HAP-1 (cell line): ENCODE results near the gene CRYL1.

ENCODE experiments used
- DNase-seq, 2 experiments: peaks; one replicate each; pipeline ENCODE4 v3.0.0-alpha.2; 2016 to 2020; ENCODE audit warnings: low spot score in 2 of 2
- H3K27me3 ChIP-seq: fragments of 250-450 bp; sonication (Bioruptor Pico); 2 replicates; pipeline ENCODE4 v1.5.1; 2020; ENCODE audit warnings: low read depth, mild to moderate bottlenecking, moderate library complexity
- H3K36me3 ChIP-seq: fragments of 250-450 bp; sonication (Bioruptor Pico); replicated peaks from 2 replicates; pipeline ENCODE4 v1.5.1; 2020; ENCODE audit warnings: mild to moderate bottlenecking
- H3K4me1 ChIP-seq: fragments of 250-450 bp; sonication (Bioruptor Pico); 2 replicates; pipeline ENCODE4 v1.5.1; 2020; ENCODE audit warnings: mild to moderate bottlenecking
- H3K4me3 ChIP-seq: fragments of 250-450 bp; sonication (Bioruptor Pico); 2 replicates; pipeline ENCODE4 v1.5.1; 2020; ENCODE audit warnings: mild to moderate bottlenecking, moderate library complexity
- H3K9me3 ChIP-seq: fragments of 250-450 bp; sonication (Bioruptor Pico); 2 replicates; pipeline ENCODE4 v1.5.1; 2020; ENCODE audit warnings: mild to moderate bottlenecking, moderate library complexity
- in situ Hi-C: fragments of 300-500 bp; cut with MboI; formaldehyde crosslinking; loops from 3 replicates; pipeline ENCODE4 v1.14.3; 2020; ENCODE audit warnings: low sequenced_read_pairs, inconsistent platforms, mixed read lengths

The CRYL1 gene, protein sequence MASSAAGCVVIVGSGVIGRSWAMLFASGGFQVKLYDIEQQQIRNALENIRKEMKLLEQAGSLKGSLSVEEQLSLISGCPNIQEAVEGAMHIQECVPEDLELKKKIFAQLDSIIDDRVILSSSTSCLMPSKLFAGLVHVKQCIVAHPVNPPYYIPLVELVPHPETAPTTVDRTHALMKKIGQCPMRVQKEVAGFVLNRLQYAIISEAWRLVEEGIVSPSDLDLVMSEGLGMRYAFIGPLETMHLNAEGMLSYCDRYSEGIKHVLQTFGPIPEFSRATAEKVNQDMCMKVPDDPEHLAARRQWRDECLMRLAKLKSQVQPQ

DNA sequence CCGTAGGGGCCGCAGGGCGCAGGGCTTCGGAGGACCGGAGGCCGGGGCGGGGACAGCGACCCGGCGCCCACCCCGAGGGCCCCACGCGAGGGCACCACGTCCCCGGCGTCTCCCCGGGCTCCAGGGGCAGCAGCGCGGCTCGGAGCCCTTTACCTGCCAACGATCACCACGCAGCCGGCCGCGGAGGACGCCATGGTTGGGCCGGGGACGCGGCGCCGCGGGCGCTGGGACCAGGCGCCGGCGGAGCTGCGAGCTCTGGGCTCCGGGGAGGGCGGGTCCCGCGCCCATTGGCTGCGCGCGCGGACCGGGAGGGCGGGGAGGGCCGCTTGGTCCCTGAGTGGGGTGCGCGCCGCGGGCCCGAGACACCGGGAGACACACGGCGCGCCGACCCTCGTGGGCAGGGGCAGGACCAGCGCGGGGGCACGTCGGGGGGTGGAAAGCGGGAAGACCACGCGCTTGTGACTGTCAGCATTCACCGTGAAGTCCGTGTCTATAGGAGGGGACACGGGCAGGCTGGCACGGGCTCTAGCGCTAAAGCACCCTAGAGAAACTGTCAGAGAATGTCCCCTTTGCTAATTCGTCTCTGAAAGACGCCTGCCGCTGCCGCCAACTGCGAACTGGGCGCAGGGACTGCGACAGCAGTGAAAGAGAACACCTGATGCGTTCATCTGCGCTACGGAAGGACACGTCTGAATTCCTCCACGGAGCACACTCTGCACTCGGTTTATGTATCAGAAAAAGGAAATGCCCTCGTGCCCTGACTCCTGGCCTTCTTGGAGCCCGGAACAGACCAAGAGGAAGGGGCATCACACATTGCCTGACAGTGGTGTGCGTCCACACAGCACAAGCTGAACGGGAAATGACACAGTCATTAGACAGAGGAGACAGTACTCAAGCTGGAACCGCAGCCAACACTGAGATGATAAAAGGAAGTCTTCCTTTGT is at the start of gene CRYL1:
TSS of gene CRYL1 (minus strand) at position 257 of the 944 bp plus-strand sequence. CDS start at position 194, 63 bp downstream.
- H3K9me3 ChIP-seq: no peaks in the 10 kb centered on the region
- peak; percentile 47 to 73 for DNase-seq
- H3K4me3 ChIP-seq: peak within 1 kb of the TSS; percentile 50
- H3K4me1 ChIP-seq: peaks cover 7% of the 10 kb centered on the region
- H3K27me3 ChIP-seq: no peaks in the 10 kb centered on the region
- in situ Hi-C loops: no loop called here
- no peaks in the 10 kb centered on the region for H3K36me3 ChIP-seq

DNA sequence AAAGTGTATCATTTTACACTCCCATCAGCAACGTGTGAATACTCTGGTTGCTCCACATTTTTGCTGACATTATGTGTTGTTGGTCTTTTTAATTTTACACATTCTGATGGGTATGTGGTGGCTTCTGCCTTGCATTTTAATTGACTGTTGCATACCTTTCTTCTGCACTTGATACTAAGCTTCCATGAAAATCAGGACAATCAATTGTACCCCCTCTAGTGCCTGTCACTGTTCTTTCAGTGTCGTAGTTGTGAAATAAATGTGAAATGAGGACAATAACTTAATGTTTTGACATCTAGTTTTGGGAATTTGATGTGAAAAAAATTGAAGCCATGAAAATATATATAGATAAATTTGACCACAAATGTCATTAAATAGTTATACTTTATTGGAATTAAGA is 48.0 kb upstream of the CRYL1 start:
- Histone ChIP-seq H3K9me3 (0 out of 2 replicates have a peak, but pooled peaks cover 2% of the 10 kb centered on the region), H3K4me1 (no peaks in the 10 kb centered on the region), H3K4me3 (no peak overlapping the region), H3K36me3 (no peaks in the 10 kb centered on the region; the same call in 1 of the 2 replicates), H3K27me3 (no peaks in the 10 kb centered on the region)
- in situ Hi-C loops: no loop called here
- no peak for DNase-seq

DNA sequence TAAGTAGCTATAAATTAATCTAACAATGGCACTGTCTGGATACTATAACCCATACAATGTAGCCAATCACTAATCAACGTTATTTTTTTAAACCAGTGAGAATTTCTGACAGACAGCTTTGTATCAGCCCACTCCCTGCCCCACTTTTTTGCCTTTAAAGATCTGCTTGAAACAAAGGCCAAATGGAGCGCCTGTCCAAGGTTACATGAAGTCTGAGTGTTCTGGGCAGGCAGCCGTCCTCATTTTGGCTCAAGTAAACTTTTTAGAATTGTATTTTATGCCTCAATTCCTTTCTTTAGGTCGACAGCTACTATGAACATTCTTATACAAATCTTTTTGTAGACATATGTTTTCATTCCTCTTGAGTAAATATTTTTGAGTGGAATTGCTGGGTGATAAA is 47.5 kb upstream of the CRYL1 start:
- H3K9me3 ChIP-seq: 0 out of 2 replicates have a peak, but pooled peaks cover 2% of the 10 kb centered on the region
- no peaks in the 10 kb centered on the region; the same call in 1 of the 2 replicates for H3K36me3 ChIP-seq
- H3K4me3 ChIP-seq: no peak overlapping the region
- DNase-seq: no peak
- in situ Hi-C loops: no loop called here
- H3K27me3 ChIP-seq: no peaks in the 10 kb centered on the region
- H3K4me1 ChIP-seq: peaks cover 2% of the 10 kb centered on the region

DNA sequence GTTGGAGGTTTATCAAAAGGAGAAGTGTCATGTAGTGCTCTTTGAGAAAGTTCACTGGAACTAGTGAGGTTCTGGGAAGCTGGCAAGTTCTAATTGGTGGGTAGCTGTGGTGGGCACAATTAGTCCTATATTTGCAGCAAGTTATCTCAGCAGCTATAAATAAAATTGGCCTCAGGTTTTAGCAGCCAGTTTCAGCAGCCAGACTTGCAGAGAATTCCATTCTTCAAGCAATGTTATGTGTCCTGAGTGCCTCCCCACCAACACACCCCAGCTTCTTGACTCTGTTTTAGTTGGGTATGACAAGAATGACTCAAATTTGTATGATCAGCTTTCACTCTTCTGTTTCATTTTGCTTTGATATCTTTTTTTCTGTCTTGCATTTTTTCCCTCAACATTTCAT is 46.0 kb upstream of the CRYL1 start:
- in situ Hi-C loops: no loop called here
- no peak overlapping the region for H3K4me3 ChIP-seq
- H3K36me3 ChIP-seq: no peaks in the 10 kb centered on the region; the same call in 1 of the 2 replicates
- H3K27me3 ChIP-seq: no peaks in the 10 kb centered on the region
- no peaks in the 10 kb centered on the region for H3K9me3 ChIP-seq
- DNase-seq: no peak
- peaks cover 7% of the 10 kb centered on the region for H3K4me1 ChIP-seq

DNA sequence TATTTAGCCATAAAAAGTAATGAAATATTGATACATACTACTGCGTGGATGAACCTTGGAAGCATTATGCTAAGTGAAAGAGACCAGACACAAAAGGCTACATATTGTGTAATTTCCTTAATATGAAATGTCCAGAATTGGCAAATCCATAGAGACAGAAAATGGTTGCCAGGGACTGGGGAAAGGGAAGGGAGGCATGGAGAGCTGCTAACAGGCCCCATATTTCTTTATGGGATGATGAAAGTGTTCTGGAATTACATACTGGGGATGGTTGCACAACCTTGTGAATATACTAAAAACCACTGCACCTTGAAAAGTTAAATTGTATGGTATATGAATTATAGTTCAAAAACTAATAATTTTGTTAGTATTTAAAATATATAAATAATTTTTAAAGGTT is 44.9 kb upstream of the CRYL1 start:
- in situ Hi-C loops: no loop called here
- no peak for DNase-seq
- Histone ChIP-seq H3K36me3 (no peaks in the 10 kb centered on the region; the same call in 1 of the 2 replicates), H3K4me3 (no peak overlapping the region), H3K4me1 (peaks cover 12% of the 10 kb centered on the region), H3K27me3 (no peaks in the 10 kb centered on the region), H3K9me3 (peaks cover 5% of the 10 kb centered on the region; the same call in 1 of the 2 replicates)

DNA sequence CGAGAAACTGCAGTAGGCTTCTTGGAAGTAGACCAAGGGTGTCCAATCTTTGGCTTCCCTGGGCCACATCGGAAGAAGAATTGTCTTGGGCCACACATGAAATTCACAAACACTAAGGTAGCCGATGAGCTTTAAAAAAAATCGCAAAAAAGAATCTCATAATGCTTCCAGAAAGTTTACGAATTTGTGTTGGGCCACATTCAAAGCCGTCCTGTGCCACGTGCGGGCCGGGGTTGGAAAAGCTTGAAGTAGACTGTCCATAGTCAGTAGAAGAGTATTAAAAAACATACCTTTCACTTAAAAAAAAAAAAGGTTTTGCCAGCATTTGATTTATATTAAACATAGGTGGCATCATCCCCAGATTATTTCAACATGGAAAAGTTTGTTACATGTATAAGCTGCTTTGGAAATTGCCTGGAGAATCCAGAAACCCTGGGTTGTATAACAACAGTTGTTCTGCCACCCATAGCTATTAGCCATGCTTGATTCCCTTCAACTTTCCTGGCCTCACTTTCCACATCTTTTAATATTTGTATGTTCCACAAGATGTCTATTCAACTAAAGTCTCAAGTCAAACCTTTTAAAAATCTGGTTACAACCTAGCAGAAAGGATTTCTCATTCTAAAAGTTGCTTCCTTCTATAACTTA is 42.3 kb upstream of the CRYL1 start:
- DNase-seq: no peak
- peak overlapping the region; percentile 75 for H3K4me3 ChIP-seq
- H3K36me3 ChIP-seq: no peaks in the 10 kb centered on the region
- peaks cover 6% of the 10 kb centered on the region; the same call in 1 of the 2 replicates for H3K9me3 ChIP-seq
- H3K4me1 ChIP-seq: peaks cover 12% of the 10 kb centered on the region
- in situ Hi-C loops: no loop called here
- H3K27me3 ChIP-seq: no peaks in the 10 kb centered on the region

DNA sequence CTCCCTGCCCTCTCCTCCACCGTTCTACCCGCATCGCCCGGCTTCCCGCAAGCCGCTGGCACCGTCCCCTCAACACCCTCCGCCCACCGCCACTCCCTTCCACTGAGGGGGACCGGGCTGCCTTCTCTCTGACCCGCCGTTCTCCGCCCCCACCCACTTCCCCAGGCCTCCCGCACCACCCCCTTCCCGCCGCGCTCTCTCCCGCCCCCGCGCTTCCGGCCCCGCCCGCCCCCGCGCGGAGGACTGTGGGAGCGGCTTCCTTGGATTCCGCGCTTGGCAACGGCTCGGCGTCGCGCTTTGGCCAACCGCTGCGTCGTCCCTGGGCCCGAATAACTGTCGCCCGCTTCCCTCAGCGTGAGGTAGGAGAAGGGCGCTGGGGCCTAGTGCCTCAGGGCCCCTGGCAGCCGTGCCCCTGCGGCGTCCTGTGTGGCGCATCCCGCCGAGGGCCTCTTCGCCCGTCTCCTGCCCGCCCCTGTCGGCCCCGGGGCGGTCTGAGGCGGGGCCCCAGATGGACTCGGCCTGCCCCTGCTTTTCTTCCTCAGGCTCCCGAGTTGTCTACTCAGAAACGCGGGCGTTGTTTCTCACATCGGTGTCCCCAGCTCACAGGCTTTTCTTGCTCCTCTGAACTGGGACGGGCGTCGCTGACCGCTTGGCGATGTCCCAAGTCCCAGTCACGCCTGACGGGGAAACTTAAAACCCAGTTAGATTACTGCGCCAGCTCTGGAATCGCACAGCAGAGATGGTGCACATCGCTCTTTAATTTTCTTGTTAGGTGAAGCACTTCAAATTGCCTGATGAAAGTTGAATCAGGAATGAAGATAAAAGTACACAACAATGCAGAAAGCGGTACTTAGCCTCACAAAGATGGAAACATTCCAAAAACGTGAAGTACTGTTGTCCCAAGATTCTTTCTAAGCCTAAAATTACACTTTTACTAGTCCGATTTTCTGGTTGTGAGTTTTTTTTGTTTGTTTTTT is 41.5 kb upstream of the CRYL1 start, which contains the start of gene IFT88:
TSS of gene IFT88 (plus strand) at position 260 of the 977 bp plus-strand sequence. CDS start 7,229 bp downstream, outside the sequence.
- no peaks in the 10 kb centered on the region for H3K27me3 ChIP-seq
- H3K4me1 ChIP-seq: peaks cover 12% of the 10 kb centered on the region
- no peaks in the 10 kb centered on the region for H3K36me3 ChIP-seq
- H3K4me3 ChIP-seq: peak within 1 kb of the TSS; percentile 75
- in situ Hi-C loops: no loop called here
- DNase-seq: peak; percentile 83 to 95
- peaks cover 6% of the 10 kb centered on the region; the same call in 1 of the 2 replicates for H3K9me3 ChIP-seq

DNA sequence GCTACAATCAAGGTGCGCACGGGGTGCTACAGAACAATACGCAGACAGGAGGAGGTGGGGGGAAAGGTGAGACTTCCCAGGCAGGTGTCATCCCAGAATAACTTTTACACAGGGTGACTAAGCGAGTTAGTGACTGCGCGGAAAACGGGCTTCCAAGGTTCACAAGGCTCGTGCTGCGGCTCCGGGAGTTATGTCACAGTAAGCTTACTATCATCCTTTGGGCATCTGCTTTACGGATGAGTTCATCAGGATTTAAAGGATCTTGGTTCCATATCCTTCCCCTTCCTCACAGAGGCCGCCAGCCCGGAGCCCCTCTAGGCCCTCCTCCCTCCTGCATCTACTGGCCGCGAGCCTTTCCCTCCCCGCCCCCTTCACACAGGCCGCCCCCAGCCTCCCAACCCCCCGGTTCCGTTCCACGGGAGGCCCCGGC is 40.8 kb upstream of the CRYL1 start:
- Histone ChIP-seq H3K27me3 (no peaks in the 10 kb centered on the region), H3K4me3 (peak overlapping the region; percentile 75), H3K36me3 (no peaks in the 10 kb centered on the region), H3K9me3 (peaks cover 6% of the 10 kb centered on the region; the same call in 1 of the 2 replicates), H3K4me1 (peaks cover 12% of the 10 kb centered on the region)
- in situ Hi-C loops: no loop called here
- no peak for DNase-seq

DNA sequence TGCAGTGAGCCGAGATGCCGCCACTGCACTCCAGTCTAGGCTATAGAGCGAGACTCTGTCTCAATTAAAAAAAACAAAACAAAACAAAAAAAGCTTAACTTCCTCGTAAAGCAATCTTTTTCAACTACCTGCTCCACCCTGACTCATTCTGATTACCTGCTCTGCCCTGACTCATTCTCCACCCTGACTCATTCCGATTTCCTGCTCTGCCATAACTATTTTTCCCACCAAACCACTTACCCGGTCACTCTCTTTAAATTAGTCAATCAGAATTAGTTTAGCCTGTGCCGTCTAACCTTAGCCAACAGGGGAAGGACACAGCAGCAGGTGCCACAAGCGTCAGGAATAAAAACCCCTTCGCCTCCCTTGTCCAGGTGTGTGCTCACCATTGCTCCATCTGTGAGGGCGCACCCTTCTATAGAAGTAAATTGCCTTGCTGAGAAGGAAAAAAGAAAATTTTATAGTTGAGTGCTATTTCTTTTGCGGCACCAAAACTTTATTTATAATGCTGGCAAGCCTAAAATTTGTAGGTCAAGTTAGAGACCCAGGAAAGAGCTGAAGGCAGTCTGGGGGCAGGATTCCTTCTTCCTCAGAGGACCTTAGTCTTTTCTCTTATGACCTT is 39.6 kb upstream of the CRYL1 start:
- DNase-seq: no peak
- in situ Hi-C loops: no loop called here

DNA sequence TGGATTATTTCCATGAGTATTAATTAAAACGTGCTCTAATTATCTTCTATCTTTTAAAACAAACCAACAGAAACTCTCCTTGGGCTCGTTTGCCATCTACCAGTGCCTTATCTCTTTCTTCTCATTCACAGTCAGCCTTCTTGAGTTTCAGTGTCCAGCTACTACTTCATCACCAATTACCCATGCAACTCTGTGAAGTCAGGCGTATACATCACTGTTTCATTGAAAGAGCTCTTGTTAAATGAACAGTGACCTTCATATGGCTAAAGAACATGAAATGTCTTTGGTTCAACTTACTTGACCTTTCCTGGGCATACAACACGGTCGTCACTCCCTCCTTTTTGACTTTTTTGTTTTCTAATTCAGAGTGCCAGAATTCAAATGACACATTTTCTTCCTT is 36.1 kb upstream of the CRYL1 start:
- Histone ChIP-seq H3K27me3 (no peaks in the 10 kb centered on the region), H3K9me3 (peaks cover 6% of the 10 kb centered on the region; the same call in 1 of the 2 replicates), H3K4me1 (peaks cover 5% of the 10 kb centered on the region), H3K4me3 (no peak overlapping the region), H3K36me3 (no peaks in the 10 kb centered on the region)
- no peak for DNase-seq
- in situ Hi-C loops: no loop called here

More for the DNA sequence above, 39.6 kb upstream of the CRYL1 start:
- Histone ChIP-seq H3K36me3 (no peaks in the 10 kb centered on the region), H3K4me3 (no peak overlapping the region), H3K4me1 (peaks cover 12% of the 10 kb centered on the region), H3K27me3 (no peaks in the 10 kb centered on the region), H3K9me3 (peaks cover 6% of the 10 kb centered on the region; the same call in 1 of the 2 replicates)

DNA sequence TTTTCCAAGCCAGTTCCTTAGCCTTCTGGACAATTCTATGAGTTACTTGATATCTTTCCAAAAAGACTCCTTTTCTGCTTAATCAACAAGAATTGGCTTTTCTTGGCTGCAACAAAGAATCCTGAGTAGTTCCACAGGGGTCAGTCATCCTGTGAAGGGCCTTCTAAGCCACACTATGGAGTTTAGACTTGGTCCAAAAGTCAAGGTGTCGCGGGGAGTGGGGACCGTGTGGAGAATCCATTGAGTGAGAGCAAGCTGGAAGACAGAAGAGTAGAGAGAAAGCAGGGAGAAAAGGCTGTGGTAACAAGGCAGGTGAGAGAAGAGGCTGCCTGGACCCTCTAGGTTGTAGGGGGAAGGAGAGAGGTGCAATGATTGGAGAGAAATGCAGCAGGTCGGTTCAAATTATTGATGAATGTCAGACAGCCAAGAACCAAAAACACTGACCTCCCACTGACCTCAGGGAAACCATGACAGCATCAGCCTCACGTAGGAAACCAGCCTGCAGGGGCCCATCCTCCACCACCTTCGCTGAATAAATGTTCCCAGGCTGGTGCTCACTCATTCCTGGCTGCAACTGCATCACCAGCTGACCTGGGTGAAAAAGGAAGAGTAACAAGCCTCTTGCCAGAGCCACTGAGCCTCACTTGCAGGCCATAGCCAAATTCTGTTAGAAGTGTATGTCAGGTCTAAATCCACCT is 34.2 kb upstream of the CRYL1 start:
- no peaks in the 10 kb centered on the region for H3K27me3 ChIP-seq
- H3K4me3 ChIP-seq: no peak overlapping the region
- in situ Hi-C loops: no loop called here
- H3K36me3 ChIP-seq: no peaks in the 10 kb centered on the region
- no peaks in the 10 kb centered on the region for H3K9me3 ChIP-seq
- H3K4me1 ChIP-seq: no peaks in the 10 kb centered on the region
- DNase-seq: no peak

DNA sequence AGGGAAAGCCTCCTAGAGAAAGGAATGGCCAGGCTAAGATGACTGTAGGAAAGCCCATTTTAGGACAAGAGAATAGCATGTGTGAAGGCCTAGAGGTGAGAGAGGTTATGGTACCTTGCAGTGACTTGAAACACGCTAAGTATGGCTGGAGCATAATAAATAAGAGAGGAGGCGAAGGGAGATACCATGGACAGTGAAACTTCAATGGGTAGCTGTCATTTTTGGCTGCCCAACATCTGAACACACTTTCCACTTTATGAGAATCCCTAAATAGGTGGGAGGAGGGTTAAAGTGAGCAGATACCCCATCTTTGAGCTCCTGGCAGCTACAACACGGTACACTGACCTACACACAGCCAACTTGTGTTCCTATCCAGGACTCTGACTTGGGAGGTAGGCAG is 33.3 kb upstream of the CRYL1 start:
- Histone ChIP-seq H3K36me3 (no peaks in the 10 kb centered on the region), H3K4me1 (no peaks in the 10 kb centered on the region; the same call in 1 of the 2 replicates), H3K27me3 (no peaks in the 10 kb centered on the region), H3K4me3 (no peak overlapping the region), H3K9me3 (no peaks in the 10 kb centered on the region)
- no peak for DNase-seq
- in situ Hi-C loops: no loop called here
